Measurements from ENCODE around the gene LTB4R2. TPM values are rescaled to one million over a fixed set of nuclear protein-coding genes. Genes with fewer than 3 reads are reported as not detected.

Gene LTB4R2
- total and polyA plus RNA-seq, 2 of the 8 experiments (the other 6 are each of a cell fraction or from before 2014, with no cell fraction given), result 5.3 to 6.7 TPM

- TF ChIP-seq YY1 (IDR thresholded peaks at IDR 0.05; ENCODE audit: low read depth, low read length), result no peak
- no peak for TF ChIP-seq ASH2L (IDR thresholded peaks at IDR 0.05; ENCODE audit: low read length)
- no peak for TF ChIP-seq POU5F1 (IDR thresholded peaks at IDR 0.05; ENCODE audit: low read depth, low read length)
- no peak for TF ChIP-seq ZNF274 (IDR thresholded peaks at IDR 0.05; ENCODE audit: borderline replicate concordance, extremely low read depth, low read length)
- TF ChIP-seq CEBPB (IDR thresholded peaks at IDR 0.05; ENCODE audit: low read depth, low read length), result no peak
These were observed 22.9 kb upstream of the LTB4R2 start (continued) for GRCh38 chr14:24286996-24287395.
